ENCODE data around the gene BICD2.

DNA sequence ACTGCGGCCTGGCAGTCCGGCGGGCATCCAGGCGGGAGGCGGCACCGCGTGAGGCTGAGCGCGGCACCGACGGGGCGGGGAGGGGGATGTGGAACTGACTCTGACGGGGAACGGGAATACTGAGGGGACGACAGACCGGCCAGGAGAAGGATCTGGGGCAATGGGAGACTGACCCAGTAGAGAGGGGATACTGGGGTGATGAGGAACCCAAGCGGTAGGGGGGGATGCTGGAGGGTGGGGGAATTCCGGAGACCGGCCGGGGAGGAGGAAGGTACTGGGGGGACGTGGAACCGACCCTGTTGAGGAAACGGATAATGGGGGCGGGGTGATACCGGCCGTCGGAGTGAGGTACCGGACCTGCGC is 95.1 kb downstream of the BICD2 start:
- TF ChIP-seq, protein P1, sequence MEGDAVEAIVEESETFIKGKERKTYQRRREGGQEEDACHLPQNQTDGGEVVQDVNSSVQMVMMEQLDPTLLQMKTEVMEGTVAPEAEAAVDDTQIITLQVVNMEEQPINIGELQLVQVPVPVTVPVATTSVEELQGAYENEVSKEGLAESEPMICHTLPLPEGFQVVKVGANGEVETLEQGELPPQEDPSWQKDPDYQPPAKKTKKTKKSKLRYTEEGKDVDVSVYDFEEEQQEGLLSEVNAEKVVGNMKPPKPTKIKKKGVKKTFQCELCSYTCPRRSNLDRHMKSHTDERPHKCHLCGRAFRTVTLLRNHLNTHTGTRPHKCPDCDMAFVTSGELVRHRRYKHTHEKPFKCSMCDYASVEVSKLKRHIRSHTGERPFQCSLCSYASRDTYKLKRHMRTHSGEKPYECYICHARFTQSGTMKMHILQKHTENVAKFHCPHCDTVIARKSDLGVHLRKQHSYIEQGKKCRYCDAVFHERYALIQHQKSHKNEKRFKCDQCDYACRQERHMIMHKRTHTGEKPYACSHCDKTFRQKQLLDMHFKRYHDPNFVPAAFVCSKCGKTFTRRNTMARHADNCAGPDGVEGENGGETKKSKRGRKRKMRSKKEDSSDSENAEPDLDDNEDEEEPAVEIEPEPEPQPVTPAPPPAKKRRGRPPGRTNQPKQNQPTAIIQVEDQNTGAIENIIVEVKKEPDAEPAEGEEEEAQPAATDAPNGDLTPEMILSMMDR (IDR thresholded peaks at IDR 0.05; ENCODE audit: low read length), result no peak
- no peak for TF ChIP-seq EZH2phosphoT487 (IDR thresholded peaks at IDR 0.05; ENCODE audit: low read length)

All from MM.1S (cell line).